ENCODE data around the gene EFCC1.

The EFCC1 gene

GRCh38 chr3:129058441-129059200 lies 57.5 kb downstream of the EFCC1 start:
- TF ChIP-seq CTCF (IDR thresholded peaks at IDR 0.05; ENCODE audit: low read depth, low read length): no peak
- H3K4me3 ChIP-seq (ENCODE audit: low read depth, low read length): no peak overlapping the region

GRCh38 chr3:129059311-129059958 lies 58.3 kb downstream of the EFCC1 start:
- no peak for TF ChIP-seq CTCF (IDR thresholded peaks at IDR 0.05; ENCODE audit: low read depth, low read length)
- H3K4me3 ChIP-seq (ENCODE audit: low read depth, low read length): no peak overlapping the region

- no peak for TF ChIP-seq CTCF (IDR thresholded peaks at IDR 0.05; ENCODE audit: low read depth, low read length)
- H3K4me3 ChIP-seq (ENCODE audit: low read depth, low read length): no peak within 1 kb of the TSS
Measured at GRCh38 chr3:129060276-129061022, 59.3 kb downstream of the EFCC1 start, which contains the start of gene GP9. GP9 (plus strand) TSS chr3:129060779; CDS start chr3:129061740, 961 bp downstream.

GRCh38 chr3:129061023-129061887 lies 60.2 kb downstream of the EFCC1 start:
- H3K4me3 ChIP-seq (ENCODE audit: low read depth, low read length): no peak overlapping the region
- no peak for TF ChIP-seq CTCF (IDR thresholded peaks at IDR 0.05; ENCODE audit: low read depth, low read length)

- no peak overlapping the region for H3K4me3 ChIP-seq (ENCODE audit: low read depth, low read length)
- no peak for TF ChIP-seq CTCF (IDR thresholded peaks at IDR 0.05; ENCODE audit: low read depth, low read length)
Measured at GRCh38 chr3:129061888-129062834, 61.1 kb downstream of the EFCC1 start.

GRCh38 chr3:129063091-129063640 lies 62.1 kb downstream of the EFCC1 start:
- H3K4me3 ChIP-seq (ENCODE audit: low read depth, low read length): no peak overlapping the region
- no peak for TF ChIP-seq CTCF (IDR thresholded peaks at IDR 0.05; ENCODE audit: low read depth, low read length)

Measured in WI38 (cell line).